GM18909 (cell line): ENCODE data around the gene DPYSL4.

Experiments
- ATAC-seq: cut with Tn5 transposase; IDR thresholded peaks from one replicate; pipeline ENCODE4 v1.9.1; 2021; ENCODE audit warnings: mild to moderate bottlenecking; ENCODE audit not compliant: unreplicated experiment, poor library complexity

DPYSL4 gene

DNA sequence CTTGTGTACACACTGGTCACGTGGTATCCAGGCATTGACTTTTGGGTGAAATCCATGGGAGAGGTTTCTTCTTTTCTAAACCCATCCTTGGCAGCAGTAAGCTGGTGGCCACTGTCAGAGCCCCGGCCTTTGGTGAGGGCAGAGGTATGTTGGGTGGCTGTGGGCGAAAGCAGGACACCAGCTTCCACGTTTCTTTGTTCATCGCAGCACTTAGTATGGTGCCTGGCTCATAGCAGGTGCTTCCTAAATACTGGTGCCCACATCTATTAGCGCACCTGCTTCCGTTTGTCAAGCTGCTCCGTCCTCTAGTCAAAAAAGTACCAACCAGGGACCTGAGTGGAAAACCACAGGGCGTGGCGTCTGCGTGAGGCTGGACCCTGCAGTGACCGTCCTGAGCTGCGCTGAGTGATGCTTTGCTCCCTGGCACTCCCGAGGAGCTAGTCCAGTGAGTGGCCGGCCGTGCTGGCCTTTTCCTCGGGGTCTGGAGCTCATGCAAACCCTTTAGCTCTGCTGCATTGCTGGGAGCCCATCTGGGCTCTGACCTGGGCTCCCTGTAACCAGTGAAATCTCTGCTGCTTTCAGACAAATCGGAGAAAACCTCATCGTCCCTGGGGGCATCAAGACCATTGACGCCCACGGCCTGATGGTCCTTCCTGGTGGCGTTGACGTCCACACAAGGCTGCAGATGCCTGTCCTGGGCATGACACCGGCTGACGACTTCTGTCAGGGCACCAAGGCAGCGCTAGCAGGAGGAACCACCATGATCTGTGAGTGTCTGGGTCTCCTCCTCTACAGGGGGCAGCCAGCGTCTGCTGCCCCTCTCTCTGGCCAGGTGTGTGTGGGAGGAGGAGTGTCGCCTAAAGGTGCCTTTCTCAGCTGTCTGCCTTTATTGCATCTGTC, 5.6 kb downstream of the DPYSL4 start:
- no peak for ATAC-seq

DNA sequence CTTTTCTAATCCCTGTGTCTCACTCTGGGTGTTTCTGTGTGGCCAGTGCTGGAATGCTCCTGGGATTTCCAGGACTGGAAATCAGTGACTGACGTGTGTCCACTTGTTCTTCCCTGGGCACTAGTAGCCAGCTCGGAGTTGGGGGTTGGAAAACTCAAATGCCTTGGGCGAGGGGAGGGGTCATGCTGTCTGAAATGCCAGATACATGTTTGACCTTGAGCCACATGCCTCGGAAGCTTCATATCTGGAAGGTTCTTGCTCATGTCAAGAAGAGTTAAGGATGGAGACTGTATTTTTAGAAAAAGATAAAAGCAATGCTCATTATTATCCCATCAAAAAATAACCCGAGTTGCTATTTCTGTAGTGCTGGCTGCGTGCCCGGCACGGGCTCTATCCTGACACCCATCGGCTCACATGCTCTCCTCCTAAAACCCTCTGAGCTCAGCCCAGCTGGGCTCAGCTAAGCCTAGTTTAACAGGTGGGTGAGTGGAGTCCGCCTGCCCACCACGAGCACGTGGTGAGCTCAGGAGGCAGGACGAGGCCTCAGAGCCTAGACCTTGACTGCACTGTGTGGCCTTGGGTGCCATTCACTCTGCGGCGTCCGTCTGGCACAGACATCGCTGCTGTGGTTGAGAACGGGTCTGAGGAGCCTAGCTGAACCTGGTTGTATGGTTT, 6.4 kb downstream of the DPYSL4 start:
- no peak for ATAC-seq

DNA sequence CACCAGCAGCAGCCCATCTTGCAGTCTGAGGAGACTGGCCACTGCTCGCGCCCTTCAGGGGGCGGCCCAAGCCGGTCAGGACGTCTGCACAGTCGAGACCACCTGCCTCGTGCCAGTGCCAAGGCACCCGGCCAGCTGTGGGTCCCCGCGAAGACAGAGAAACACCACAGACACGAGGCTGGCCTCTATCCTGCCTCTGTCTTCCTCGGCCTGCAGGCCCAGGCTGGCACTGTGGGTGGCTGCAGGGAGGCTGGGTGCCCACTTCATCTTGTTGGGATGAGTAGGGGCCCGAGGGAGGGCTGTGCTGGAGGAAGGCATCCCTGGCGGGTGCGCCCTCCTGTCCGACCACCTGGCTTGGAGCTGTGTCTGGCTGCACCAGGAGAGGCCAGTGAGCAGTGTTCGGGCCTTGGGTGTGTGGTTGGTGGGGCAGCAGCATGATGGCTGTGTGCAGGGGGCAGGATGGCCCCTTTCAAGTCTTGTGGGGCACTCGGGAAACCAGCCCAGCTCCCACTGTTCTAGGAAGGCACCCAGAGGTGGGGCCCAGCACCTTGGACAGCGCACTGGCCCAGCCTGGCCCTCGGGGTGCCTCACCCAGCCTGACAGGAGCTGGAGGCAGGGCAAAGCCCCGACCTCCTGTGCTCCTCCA, 7.3 kb downstream of the DPYSL4 start:
- no peak for ATAC-seq

DNA sequence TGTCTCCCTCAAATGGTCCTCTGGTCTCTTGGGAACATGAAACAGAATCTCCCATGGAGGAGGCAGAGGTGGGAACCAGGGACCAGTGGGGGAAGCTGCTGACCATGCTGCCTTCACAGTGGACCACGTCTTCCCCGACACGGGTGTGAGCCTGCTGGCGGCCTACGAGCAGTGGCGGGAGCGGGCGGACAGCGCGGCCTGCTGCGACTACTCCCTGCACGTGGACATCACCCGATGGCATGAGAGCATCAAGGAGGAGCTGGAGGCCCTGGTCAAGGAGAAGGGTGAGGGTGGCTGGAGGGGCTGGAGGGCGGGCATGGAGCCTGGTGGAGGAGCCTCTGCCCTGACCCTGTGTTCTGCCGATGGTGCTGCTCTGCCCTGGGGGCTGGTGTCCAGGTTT, 8.0 kb downstream of the DPYSL4 start:
- ATAC-seq: no peak

DNA sequence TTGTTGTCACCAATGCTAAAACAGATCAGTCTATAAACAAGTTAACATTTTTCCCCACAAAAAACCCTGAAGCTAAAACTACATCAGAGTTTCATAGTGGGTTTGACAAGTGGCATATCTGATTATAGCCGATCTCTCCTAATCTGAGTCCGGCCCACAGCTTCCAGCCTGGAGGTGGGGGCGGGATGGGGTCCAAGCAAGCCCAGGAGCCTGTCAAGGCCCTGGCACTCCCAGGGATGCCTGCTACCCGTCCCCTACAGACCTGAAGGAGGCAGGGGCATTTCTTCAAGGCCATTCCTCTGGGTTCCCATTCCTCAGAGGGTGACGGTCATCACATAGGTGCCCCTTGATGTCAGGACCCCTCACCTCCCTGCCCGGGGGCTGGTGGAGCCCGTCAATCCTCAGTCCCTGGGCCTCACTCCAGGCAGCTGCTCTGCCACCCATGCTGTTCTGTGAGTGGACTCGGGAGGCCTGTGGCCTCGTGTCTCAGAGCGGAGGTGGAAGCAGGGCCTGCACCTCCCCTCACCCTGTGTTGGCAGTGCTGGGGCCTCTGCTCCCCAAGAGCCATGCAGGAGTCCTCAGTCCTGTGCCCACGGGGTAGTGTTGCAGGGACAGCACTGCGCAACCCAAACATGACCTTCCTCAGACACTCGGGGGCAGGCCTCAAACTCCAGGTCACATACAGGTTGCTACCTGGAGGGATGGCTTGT, 8.8 kb downstream of the DPYSL4 start:
- no peak for ATAC-seq

DNA sequence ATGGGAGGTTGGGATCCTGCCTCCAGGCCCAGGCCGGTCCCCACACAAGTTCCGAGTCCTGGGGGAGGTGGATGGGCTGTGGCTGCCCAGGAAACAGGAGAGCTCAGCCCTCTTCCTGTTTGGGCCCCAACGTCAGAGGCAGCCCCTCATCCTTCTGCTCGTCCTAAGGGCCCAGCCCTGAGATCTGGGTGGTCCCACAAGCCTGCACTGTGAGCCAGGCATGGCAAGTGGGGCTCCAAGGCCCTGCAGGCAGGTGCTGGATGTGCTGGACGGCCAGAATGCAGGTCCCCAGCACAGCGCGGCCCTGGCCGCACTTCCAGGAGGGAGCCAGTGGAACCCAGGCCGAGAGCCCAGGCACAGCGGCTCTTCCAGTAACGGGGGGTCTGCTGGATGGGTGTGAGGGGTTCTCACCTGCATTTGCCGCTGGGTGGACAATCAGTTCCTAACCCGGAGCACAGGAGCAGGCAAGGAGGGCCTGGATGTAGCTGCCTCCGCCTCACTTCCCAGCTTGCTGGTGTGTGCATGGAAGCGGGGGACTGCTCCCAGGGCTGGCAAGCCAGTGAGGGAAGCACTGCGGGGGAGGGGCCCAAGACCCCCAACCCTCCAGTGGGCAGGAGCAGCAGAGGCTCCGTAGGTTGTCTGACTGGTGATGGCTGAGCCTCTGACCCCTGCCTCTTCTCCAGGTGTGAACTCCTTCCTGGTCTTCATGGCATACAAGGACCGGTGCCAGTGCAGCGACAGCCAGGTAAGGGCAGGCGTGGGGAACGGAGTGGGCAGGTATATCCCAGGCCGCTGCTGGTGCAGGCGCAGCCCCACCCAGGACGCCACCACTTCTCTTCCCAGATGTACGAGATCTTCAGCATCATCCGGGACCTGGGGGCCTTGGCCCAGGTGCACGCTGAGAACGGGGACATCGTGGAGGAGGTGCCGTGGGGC, 9.7 kb downstream of the DPYSL4 start:
- ATAC-seq: no peak

DNA sequence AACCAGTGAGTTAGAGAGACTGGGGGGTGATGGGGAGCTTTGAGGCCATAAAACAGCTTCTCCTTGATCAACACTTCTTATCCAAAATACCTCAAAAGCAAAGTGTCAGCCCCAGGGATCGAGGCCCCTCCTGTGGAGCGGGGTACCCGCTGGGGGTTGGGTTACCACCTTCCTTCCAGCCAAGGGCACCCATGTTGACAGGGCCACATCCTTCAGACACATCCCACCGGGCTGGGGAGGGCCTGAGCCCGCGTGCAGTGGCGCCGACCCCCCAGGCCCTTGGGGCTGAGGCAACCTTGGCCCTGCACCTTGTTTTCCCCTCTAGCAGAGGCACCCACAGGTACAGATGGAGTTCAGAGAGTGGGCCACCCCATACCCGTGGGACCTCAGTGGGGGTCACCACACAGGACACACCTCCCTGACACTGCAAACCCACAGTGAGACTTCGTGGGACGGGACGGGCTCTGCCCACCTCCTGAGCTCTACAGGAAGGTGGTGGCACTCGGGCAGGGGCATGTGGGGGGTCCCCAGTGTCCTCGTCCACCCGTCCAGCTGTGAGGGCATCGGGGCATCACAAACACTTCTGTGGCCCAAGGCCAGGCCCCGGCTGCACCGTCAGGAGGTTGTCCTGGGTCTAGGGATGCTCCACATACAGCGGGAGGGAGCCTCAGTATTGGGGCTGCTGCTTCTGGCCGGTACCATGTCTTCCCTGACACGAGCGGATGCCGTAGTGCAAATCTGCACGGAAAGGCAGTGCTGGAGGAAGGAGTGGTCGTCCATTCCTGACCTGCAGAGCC, 10.7 kb downstream of the DPYSL4 start:
- no peak for ATAC-seq

DNA sequence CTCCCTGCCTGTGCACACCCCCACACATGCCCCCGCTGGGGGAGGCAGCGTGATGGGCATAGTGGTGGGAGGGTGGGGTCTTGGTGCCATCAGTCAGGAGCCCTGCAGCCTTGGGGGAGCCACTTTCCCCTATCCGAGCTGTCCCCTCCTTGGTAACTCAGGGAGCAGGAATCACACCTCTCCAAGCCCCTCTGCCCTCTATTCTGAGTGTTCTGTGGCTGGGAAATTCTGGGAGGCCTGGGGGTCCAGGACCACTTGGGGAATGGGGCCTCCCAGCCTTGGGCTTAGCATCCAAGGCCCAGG, 11.3 kb downstream of the DPYSL4 start:
- ATAC-seq: no peak

DNA sequence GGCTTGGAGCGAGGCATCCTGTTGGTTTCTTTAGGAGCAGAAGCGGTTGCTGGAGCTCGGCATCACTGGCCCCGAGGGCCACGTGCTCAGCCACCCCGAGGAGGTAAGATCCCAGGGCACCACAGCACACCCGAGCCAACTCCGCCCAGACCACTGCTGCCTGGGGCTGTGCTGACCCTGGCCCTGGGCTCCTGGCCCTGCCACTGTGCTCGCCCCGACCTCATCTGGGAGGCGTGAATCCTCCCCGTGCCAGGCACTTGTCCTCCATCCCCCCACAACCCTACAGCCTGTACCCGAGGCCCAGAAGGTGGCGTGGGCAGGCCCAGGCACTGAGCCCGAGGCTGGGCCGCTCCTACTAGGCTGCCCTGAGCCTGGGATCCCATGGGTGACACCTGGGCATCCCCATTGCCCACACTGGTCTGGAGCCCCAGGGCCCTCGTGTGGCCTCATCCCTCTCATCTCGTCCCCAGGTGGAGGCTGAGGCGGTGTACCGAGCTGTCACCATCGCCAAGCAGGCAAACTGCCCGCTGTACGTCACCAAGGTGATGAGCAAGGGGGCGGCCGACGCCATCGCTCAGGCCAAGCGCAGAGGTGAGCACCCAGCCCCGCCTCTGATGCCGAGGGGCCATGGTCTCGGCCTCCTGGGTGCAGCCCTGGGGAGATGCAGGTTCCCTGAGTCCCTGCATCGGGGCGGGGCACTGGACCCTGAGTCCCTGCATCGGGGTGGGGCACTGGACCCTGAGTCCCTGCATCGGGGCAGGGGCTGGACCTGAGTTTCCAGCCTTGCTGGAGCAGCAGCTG, 11.8 kb downstream of the DPYSL4 start:
- no peak for ATAC-seq

DNA sequence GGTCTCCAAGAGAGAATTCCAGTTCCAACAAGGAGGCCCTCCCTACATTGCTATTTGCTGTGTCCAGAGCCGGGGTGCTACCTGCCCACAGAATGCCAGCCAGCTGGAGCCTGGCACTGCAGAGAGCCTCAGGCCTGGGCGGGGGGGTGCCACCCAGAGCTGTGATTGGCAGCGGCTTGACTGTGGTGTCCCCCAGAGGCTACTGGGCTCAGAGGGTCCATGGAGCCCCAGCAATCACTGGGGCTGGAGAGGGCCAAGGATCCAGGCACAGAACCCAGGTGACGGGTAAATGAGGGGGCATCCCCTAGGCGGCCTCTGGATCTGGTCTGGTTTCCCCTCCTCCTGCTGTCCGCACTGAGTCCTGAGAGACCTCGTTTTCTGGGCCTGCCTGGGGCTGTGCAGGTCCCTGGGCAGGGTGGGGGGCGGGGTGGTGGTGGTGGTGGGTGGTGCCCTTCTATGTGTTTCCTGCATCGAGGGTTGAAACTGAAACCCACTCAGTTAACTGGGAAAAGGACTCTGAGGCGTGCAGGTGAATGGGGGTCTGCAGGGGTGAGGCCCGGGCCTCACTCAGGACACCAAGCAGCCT, 12.6 kb downstream of the DPYSL4 start:
- ATAC-seq: no peak

DNA sequence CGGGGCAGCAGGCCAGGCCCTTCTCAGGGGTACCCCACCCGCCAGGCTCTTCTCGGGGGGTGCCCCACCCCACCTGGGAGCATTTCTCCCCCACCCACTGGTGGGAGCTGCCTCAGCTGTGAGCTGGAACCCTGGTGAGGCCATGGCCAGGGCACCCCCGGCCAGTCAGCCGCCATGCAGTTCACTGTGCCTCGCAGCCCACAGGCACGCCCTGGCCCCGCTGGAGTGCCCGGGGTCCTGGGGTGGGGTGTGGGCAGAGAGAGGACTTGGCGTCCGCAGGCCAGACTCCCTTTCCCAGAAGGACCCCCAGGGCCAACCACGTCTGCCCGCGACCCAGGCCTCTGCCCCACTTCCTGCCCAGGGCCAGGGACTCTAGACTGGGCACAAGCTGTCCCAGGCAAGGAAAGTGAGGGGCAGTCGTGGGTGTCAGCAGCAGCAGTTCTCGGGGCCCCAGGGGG, 13.1 kb downstream of the DPYSL4 start:
- no peak for ATAC-seq

DNA sequence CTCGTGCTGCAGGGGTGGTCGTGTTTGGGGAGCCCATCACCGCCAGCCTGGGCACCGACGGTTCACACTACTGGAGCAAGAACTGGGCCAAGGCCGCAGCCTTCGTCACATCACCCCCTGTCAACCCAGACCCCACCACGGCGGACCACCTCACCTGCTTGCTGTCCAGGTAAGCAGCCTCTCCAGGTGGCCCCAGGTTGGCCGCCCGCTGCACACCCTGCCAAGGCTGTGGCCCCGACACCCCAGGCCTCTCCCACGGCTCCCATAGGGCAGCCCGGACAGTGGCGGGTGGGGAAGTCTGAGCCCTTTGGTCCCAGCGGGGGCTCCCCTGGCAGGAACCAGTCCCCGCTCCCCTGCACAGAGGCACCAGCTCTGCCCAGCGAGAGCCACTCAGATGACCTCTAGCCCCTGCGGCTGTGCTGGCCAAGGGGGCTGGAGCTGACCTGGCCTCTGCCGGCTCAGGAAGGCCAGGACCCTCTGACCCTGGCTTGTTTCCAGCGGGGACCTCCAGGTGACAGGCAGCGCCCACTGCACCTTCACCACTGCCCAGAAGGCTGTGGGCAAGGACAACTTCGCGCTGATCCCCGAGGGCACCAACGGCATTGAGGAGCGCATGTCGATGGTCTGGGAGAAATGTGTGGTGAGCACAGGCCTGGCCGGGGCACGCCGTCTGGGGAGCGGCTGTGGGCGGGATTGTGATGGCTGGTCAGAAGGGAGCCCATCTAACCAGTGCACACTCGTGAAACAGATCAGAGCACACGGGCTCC, 13.8 kb downstream of the DPYSL4 start:
- ATAC-seq: no peak

DNA sequence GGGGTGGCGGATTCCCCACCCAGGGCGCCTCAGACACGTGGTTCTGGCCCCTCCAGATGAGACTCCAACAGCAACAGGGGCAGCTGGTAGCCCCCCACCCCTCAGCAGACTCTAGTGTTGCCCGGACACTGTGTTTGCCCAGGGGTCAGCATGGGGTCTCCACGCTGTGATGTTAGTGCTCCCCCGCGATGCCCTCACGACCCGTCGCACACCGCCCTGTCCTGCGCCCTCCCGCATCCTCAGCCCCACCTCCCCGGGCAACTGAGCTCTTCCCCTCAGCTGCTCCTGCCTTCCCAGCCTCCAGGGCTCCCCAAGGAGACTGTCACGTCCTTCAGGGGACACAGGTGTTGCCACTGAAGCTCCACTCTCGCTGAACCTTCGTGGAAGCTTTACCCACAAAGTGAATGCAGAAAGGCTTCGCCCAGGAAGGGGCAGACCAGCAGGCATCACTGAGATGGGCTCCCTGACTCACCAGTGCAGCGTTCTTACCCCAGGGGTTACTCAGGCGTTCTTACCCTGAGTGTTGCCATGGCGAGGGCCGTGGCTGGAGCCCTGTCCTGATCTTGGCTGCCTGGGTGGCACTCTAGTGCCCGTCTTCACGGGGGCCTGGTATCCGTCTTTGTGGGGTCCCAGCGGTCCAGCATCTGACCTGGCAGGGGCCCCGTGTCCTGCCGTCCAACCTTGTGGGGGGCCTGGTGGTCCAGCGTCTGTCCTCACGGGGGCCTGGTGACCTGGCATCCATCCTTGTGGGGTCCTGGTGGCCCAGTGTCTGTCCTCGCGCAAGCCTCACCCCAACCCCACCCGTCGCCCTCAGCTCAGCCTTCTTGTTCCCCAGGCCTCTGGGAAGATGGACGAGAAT, 14.6 kb downstream of the DPYSL4 start:
- ATAC-seq: no peak

DNA sequence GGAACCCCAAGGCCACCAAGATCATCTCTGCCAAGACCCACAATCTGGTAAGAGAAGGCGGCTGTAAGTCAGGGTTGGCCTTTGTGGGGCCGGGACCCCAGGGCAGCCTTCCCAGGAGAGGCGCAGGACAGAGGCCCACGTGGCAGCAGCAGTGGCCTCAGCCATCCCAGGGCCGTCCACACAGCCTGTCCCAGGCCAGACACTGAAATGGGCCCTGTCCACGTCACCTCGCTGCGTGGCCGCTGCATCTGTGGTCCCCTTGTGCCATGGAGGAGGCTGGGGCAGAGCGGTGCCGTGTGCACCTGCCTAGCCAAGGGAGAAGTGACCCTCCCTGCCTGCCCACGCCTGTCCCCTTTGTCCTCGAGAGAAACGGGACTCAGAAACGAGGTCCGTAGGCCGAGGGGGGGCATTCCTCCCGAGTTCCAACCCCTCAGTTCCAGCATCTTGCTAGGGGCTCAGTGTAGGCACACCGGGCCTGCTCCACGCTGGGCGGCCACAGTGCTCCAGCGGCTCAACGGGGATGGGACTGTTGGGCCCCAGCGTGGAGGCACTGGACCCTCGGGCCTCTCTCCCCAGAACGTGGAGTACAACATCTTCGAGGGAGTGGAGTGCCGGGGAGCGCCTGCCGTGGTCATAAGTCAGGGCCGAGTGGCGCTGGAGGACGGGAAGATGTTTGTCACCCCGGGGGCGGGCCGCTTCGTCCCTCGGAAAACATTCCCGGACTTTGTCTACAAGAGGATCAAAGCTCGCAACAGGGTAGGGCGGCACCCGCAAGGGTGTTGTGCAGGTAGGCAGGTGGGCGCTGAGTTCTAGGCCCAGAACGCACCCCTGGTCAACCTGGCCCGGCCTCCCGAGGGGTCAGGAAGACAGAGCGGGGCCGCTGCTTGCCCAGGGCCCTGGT, 15.6 kb downstream of the DPYSL4 start:
- ATAC-seq: no peak
